Measurements from ENCODE around the gene MAPK14. TPM values are rescaled to one million over a fixed set of nuclear protein-coding genes. Genes with fewer than 3 reads are reported as not detected.

Gene MAPK14
- total and polyA plus RNA-seq, 2 donors (not counting 3 experiments of a cell fraction or from before 2014, with no cell fraction given): 33.3 to 54.1 TPM

- H3K36me3 ChIP-seq (ENCODE audit: control insufficient read depth in 2 of 2, extremely low read depth in 1 of 2, insufficient read depth in 2 of 2, low read length in 2 of 2): no peaks in the 10 kb centered on the region
- no peak for DNase-seq (ENCODE audit: low read depth, low spot score)
- peaks cover 0 to 2% of the 10 kb centered on the region in 2 experiments for H3K27me3 ChIP-seq (ENCODE audit: control insufficient read depth in 2 of 2, insufficient read depth in 2 of 2, low read length in 2 of 2)
- no peak overlapping the region for H2AFZ ChIP-seq (ENCODE audit: low read depth, low read length)
- H3K9me3 ChIP-seq (replicated peaks; ENCODE audit: control insufficient read depth, insufficient read depth, low read length): no peaks in the 10 kb centered on the region
- no peak overlapping the region for H3K27ac ChIP-seq (ENCODE audit: insufficient read depth, low read depth, low read length)
- ChIA-PET POLR2A (no interaction called here), CTCF (interaction anchor here (0.6 to 2.4 kb wide), 6 partner anchors 10 to 152 kb away, joined by 3 to 6 read pairs (median 3); no protein-coding TSS in a partner anchor)
- dilution Hi-C loops (cut with MboI; ENCODE audit: extremely low pct_ligation_motif_present, low sequenced_read_pairs): no loop called here
- H3K4me3 ChIP-seq (replicated peaks in 1 of 3; ENCODE audit: insufficient read depth in 1 of 3, low read depth in 1 of 3, low read length in 3 of 3): no peak overlapping the region
- no TSS peak for BruUV-seq (replicated peaks)
- H4K20me1 ChIP-seq (replicated peaks; ENCODE audit: control insufficient read depth, extremely low read depth, insufficient read depth, low read length): no peaks in the 10 kb centered on the region
- no peaks in the 10 kb centered on the region for H3K79me2 ChIP-seq (ENCODE audit: control insufficient read depth, insufficient read depth, low read length)
- no peaks in the 10 kb centered on the region for H3K4me1 ChIP-seq (ENCODE audit: control insufficient read depth, extremely low read depth, insufficient read depth, low read length)
- H3K9me1 ChIP-seq (replicated peaks; ENCODE audit: control insufficient read depth, extremely low read depth, insufficient read depth, low read length): no peaks in the 10 kb centered on the region
- FAIRE-seq: no peak
- no peak overlapping the region for H3K9ac ChIP-seq (replicated peaks; ENCODE audit: extremely low read depth, insufficient read depth, low read length)
- intact Hi-C loops (cut with micrococcal nuclease): no loop called here
- TF ChIP-seq FOS (IDR thresholded peaks at IDR 0.05; ENCODE audit: borderline replicate concordance, insufficient read depth, low read length): no peak
- TF ChIP-seq JUN (IDR thresholded peaks at IDR 0.05; ENCODE audit: borderline replicate concordance, insufficient read depth, insufficient read length, low read depth): no peak
- TF ChIP-seq POLR2A (IDR thresholded peaks at IDR 0.05; ENCODE audit: low read depth, low read length): no peak
- no peak for TF ChIP-seq MYC (IDR thresholded peaks at IDR 0.05; ENCODE audit: low read depth, low read length)
- TF ChIP-seq CTCF (IDR thresholded peaks at IDR 0.05; ENCODE audit: extremely low read depth in 1 of 2, insufficient read depth in 1 of 2, low read depth in 1 of 2, low read length in 2 of 2): no peak
- TF ChIP-seq POLR2AphosphoS5 (IDR thresholded peaks at IDR 0.05; ENCODE audit: insufficient read depth, low read depth, low read length): no peak
- no peak for TF ChIP-seq EZH2 (IDR thresholded peaks at IDR 0.05; ENCODE audit: borderline replicate concordance, low read depth, low read length, severe bottlenecking)
- no peak for TF ChIP-seq MAX (IDR thresholded peaks at IDR 0.05; ENCODE audit: insufficient read depth, insufficient read length)
- no peak for TF ChIP-seq GATA2 (IDR thresholded peaks at IDR 0.05; ENCODE audit: insufficient read depth, insufficient read length, low read depth, low read length)
- H3K4me2 ChIP-seq (ENCODE audit: insufficient read depth, low read length): no peak overlapping the region
These were observed 122.7 kb downstream of the MAPK14 start for GRCh38 chr6:36150283-36150682.
